Measurements from ENCODE around the gene INPP4A. TPM values are rescaled to one million over a fixed set of nuclear protein-coding genes. Genes with fewer than 3 reads are reported as not detected.

Gene INPP4A
- polyA plus RNA-seq, 1 donor (not counting 4 experiments of a cell fraction or from before 2014, with no cell fraction given), result 10.7 TPM

DNA sequence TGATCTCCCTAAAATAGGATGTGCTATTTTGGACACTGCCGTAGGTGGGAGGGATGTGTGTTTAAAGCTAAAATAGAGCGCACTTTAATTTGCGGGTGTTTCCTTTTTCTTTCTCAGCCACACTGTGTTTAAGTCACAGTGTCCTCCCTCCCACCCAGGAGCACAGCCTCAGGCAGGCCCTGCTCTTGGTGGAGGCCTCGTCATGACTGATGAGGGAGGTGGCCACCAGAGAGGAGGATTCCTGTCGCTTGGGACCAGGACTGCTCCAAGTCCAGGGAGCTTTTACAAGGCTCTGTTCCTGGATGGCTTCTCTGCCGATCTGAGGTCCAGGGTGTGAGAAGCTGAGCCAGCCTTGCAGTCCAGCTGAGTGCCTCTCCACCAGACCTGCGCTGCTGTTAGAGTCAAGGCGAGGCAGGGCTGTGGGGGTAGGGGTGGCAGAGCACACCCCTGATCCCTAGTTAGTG is 33.5 kb downstream of the INPP4A start:
- Histone ChIP-seq H3K79me2 (ENCODE audit: control insufficient read depth, insufficient read depth, low read length) (peaks cover 13% of the 10 kb centered on the region), H3K27ac (ENCODE audit: control insufficient read depth, insufficient read depth, low read length) (no peak overlapping the region), H3K36me3 (ENCODE audit: control insufficient read depth in 2 of 2, extremely low read depth in 1 of 2, insufficient read depth in 2 of 2, low read length in 2 of 2) (no peaks in the 10 kb centered on the region), H3K27me3 (ENCODE audit: control insufficient read depth, extremely low read depth, insufficient read depth, low read length) (no peaks in the 10 kb centered on the region), H3K9me1 (ENCODE audit: control insufficient read depth, extremely low read depth, insufficient read depth, low read length) (peaks cover 6% of the 10 kb centered on the region), H3K4me1 (ENCODE audit: control insufficient read depth, extremely low read depth, insufficient read depth, low read length) (peaks cover 33% of the 10 kb centered on the region), H3K4me3 (ENCODE audit: control insufficient read depth in 2 of 3, extremely low read depth in 1 of 3, insufficient read depth in 2 of 3, low read depth in 1 of 3, low read length in 3 of 3) (no peak overlapping the region), H3K9me3 (ENCODE audit: control insufficient read depth, low read depth, low read length) (no peaks in the 10 kb centered on the region), H4K20me1 (ENCODE audit: control insufficient read depth, extremely low read depth, insufficient read depth, low read length) (peaks cover 11% of the 10 kb centered on the region), H3K9ac (ENCODE audit: control insufficient read depth, extremely low read depth, insufficient read depth, low read length) (no peak overlapping the region), H2AFZ (ENCODE audit: control insufficient read depth, low read length) (no peak overlapping the region), H3K4me2 (ENCODE audit: control insufficient read depth, extremely low read depth, insufficient read depth, low read depth, low read length) (no peak overlapping the region)
- DNase-seq (ENCODE audit: low read depth, low spot score) (no peak), FAIRE-seq (no peak)
- dilution Hi-C loops (cut with MboI; ENCODE audit: extremely low pct_ligation_motif_present, low sequenced_read_pairs), result no loop called here
- TF ChIP-seq, protein P1, sequence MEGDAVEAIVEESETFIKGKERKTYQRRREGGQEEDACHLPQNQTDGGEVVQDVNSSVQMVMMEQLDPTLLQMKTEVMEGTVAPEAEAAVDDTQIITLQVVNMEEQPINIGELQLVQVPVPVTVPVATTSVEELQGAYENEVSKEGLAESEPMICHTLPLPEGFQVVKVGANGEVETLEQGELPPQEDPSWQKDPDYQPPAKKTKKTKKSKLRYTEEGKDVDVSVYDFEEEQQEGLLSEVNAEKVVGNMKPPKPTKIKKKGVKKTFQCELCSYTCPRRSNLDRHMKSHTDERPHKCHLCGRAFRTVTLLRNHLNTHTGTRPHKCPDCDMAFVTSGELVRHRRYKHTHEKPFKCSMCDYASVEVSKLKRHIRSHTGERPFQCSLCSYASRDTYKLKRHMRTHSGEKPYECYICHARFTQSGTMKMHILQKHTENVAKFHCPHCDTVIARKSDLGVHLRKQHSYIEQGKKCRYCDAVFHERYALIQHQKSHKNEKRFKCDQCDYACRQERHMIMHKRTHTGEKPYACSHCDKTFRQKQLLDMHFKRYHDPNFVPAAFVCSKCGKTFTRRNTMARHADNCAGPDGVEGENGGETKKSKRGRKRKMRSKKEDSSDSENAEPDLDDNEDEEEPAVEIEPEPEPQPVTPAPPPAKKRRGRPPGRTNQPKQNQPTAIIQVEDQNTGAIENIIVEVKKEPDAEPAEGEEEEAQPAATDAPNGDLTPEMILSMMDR (optimal IDR thresholded peaks at IDR 0.05 in 1 of 3, IDR thresholded peaks at IDR 0.05 in 1 of 3, conservative IDR thresholded peaks at IDR 0.05 in 1 of 3; ENCODE audit: extremely low read depth in 1 of 3, insufficient read depth in 2 of 3, low read length in 3 of 3), result no peak
- no peak for TF ChIP-seq EZH2 (IDR thresholded peaks at IDR 0.05; ENCODE audit: low read length)

DNA sequence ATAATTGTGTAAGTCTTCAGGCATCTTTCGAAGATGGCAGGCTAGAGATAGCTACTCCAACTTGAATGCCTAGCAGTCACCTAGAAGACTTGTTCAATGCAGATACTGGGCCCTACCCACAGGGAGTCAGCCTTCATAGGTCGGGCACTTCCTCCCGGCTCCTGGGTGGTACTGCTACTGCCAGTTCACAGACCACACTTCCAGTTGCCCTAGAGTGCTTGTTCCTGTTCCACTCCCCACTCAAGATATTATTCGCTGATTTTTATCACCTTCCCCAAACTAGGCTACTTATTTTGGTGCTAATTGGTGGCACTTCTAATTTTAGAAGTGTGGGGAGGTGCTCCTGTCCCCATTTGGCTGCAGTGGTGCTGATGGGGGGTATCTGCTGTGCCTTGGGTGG is 34.2 kb downstream of the INPP4A start:
- FAIRE-seq, result no peak
- TF ChIP-seq, protein P1 (optimal IDR thresholded peaks at IDR 0.05 in 1 of 3, IDR thresholded peaks at IDR 0.05 in 1 of 3, conservative IDR thresholded peaks at IDR 0.05 in 1 of 3; ENCODE audit: extremely low read depth in 1 of 3, insufficient read depth in 2 of 3, low read length in 3 of 3), result no peak
- TF ChIP-seq EZH2 (IDR thresholded peaks at IDR 0.05; ENCODE audit: low read length), result no peak
- Histone ChIP-seq H3K9me3 (ENCODE audit: control insufficient read depth, low read depth, low read length) (no peaks in the 10 kb centered on the region), H3K79me2 (ENCODE audit: control insufficient read depth, insufficient read depth, low read length) (peaks cover 15% of the 10 kb centered on the region), H3K4me1 (ENCODE audit: control insufficient read depth, extremely low read depth, insufficient read depth, low read length) (peaks cover 38% of the 10 kb centered on the region), H3K4me3 (ENCODE audit: control insufficient read depth in 2 of 3, extremely low read depth in 1 of 3, insufficient read depth in 2 of 3, low read depth in 1 of 3, low read length in 3 of 3) (no peak overlapping the region), H3K27ac (ENCODE audit: control insufficient read depth, insufficient read depth, low read length) (no peak overlapping the region), H2AFZ (ENCODE audit: control insufficient read depth, low read length) (no peak overlapping the region), H3K36me3 (ENCODE audit: control insufficient read depth in 2 of 2, extremely low read depth in 1 of 2, insufficient read depth in 2 of 2, low read length in 2 of 2) (no peaks in the 10 kb centered on the region), H3K4me2 (ENCODE audit: control insufficient read depth, extremely low read depth, insufficient read depth, low read depth, low read length) (no peak overlapping the region), H4K20me1 (ENCODE audit: control insufficient read depth, extremely low read depth, insufficient read depth, low read length) (peaks cover 11% of the 10 kb centered on the region), H3K27me3 (ENCODE audit: control insufficient read depth, extremely low read depth, insufficient read depth, low read length) (no peaks in the 10 kb centered on the region), H3K9ac (ENCODE audit: control insufficient read depth, extremely low read depth, insufficient read depth, low read length) (no peak overlapping the region), H3K9me1 (ENCODE audit: control insufficient read depth, extremely low read depth, insufficient read depth, low read length) (peaks cover 6% of the 10 kb centered on the region)
- dilution Hi-C loops (cut with MboI; ENCODE audit: extremely low pct_ligation_motif_present, low sequenced_read_pairs), result no loop called here
- DNase-seq (ENCODE audit: low read depth, low spot score), result no peak
